SK-N-SH (cell line): ENCODE results near the gene LPCAT1. TPM values are rescaled to one million over a fixed set of nuclear protein-coding genes. Genes with fewer than 3 reads are reported as not detected.

Experiments used
- CTCF ChIA-PET: fragments of 300-600, 350-600 bp; formaldehyde crosslinking; extraction: SDS; loops from one replicate; lab custom pipeline; 2021; lab: Yijun Ruan, JAX
- POLR2A ChIA-PET: fragments of 350-600 bp; sonication (Branson Sonifier 250); formaldehyde crosslinking; extraction: SDS; loops from one replicate; lab custom pipeline; 2020; ENCODE audit warnings: antibody characterized with exemption, inconsistent platforms; lab: Yijun Ruan, JAX
- DNase-seq: peaks from one replicate; pipeline ENCODE4 v3.0.0; 2012
- H2AFZ ChIP-seq: fragments of 200-600 bp; sonication (generic); 2 replicates; pipeline ENCODE4 v1.8.1; 2016; ENCODE audit warnings: antibody characterized with exemption, mild to moderate bottlenecking, low read depth
- H3F3A ChIP-seq: fragments of 200-600 bp; sonication (generic); replicated peaks from 2 replicates; pipeline ENCODE3; 2016; ENCODE audit warnings: antibody characterized with exemption, mild to moderate bottlenecking; ENCODE audit not compliant: insufficient read depth
- H3K27ac ChIP-seq, 2 experiments: fragments of 200-500 bp in 1 of 2; fragments of 200-600 bp in 1 of 2; sonication (Bioruptor generic) in 1 of 2; sonication (generic), shearing (Covaris generic) in 1 of 2; 2 replicates each; pipeline versions ENCODE4 v1.5.1 to v1.6.1; 2014 to 2016; ENCODE audit warnings: low read depth in 2 of 2, inconsistent platforms in 1 of 2, low read length in 1 of 2, mild to moderate bottlenecking in 1 of 2, mixed read lengths in 1 of 2
- H3K27me3 ChIP-seq: fragments of 200-600 bp; sonication (generic), shearing (Covaris generic); 2 replicates; pipeline ENCODE4 v1.6.1; 2016; ENCODE audit warnings: mixed run types; ENCODE audit not compliant: insufficient read depth
- H3K36me3 ChIP-seq, 2 experiments: fragments of 200-500 bp in 1 of 2; fragments of 200-600 bp in 1 of 2; sonication (Bioruptor generic) in 1 of 2; sonication (generic) in 1 of 2; replicated peaks in 1 of 2; 2 replicates each; pipeline versions ENCODE3 to v1.5.1; 2014 to 2016; ENCODE audit warnings: low read length in 1 of 2, mild to moderate bottlenecking in 1 of 2; ENCODE audit not compliant: insufficient read depth in 2 of 2, control insufficient read depth in 1 of 2
- H3K4me1 ChIP-seq, 2 experiments: fragments of 200-500 bp in 1 of 2; fragments of 200-600 bp in 1 of 2; sonication (Bioruptor generic) in 1 of 2; sonication (generic), shearing (Covaris generic) in 1 of 2; 2 replicates each; pipeline versions ENCODE4 v1.5.1 to v1.6.1; 2014 to 2016; ENCODE audit warnings: low read depth in 1 of 2, low read length in 1 of 2, mixed run types in 1 of 2; ENCODE audit not compliant: insufficient read depth in 2 of 2, control insufficient read depth in 1 of 2
- H3K4me2 ChIP-seq: fragments of 200-600 bp; sonication (generic), shearing (Covaris generic); 2 replicates; pipeline ENCODE4 v1.6.1; 2017; ENCODE audit warnings: mixed run types
- H3K4me3 ChIP-seq, 2 experiments: fragments of 200-500 bp in 1 of 2; fragments of 200-600 bp in 1 of 2; sonication (Bioruptor generic) in 1 of 2; sonication (generic), shearing (Covaris generic) in 1 of 2; 2 replicates each; pipeline versions ENCODE4 v1.5.1 to v1.8.1; 2014 to 2016; ENCODE audit warnings: low read depth in 2 of 2, inconsistent platforms in 1 of 2, low read length in 1 of 2, mild to moderate bottlenecking in 1 of 2, mixed read lengths in 1 of 2, moderate library complexity in 1 of 2
- H3K79me2 ChIP-seq: fragments of 200-600 bp; sonication (generic); 2 replicates; pipeline ENCODE4 v1.8.1; 2017; ENCODE audit warnings: mild to moderate bottlenecking; ENCODE audit not compliant: insufficient read depth
- H3K9ac ChIP-seq: fragments of 200-600 bp; sonication (generic); 2 replicates; pipeline ENCODE4 v1.6.1; 2017; ENCODE audit warnings: mixed run types
- H3K9me2 ChIP-seq: fragments of 200-600 bp; sonication (generic); 2 replicates; pipeline ENCODE4 v1.6.1; 2017; ENCODE audit warnings: mixed run types
- H3K9me3 ChIP-seq: fragments of 200-600 bp; sonication (generic); 2 replicates; pipeline ENCODE4 v1.6.1; 2017; ENCODE audit warnings: mixed run types, mild to moderate bottlenecking, moderate library complexity
- H4K20me1 ChIP-seq: fragments of 200-600 bp; sonication (generic); 2 replicates; pipeline ENCODE4 v1.6.1; 2017; ENCODE audit warnings: mild to moderate bottlenecking, mixed run types; ENCODE audit not compliant: insufficient read depth
- CTCF ChIP-seq: fragments of 200-600 bp; sonication (generic); IDR thresholded peaks from 2 replicates; pipeline ENCODE4 v1.6.1; 2017; ENCODE audit warnings: antibody characterized with exemption, mild to moderate bottlenecking, moderate library complexity
- EZH2phosphoT487 ChIP-seq: fragments of 200-600 bp; sonication (generic); IDR thresholded peaks from 2 replicates; pipeline ENCODE4 v1.6.1; 2017; ENCODE audit warnings: low read depth, mixed run types, mild to moderate bottlenecking, antibody characterized with exemption, moderate library complexity, borderline replicate concordance
- FOXJ3 ChIP-seq: sonication (generic); formaldehyde crosslinking; IDR thresholded peaks from 2 replicates; pipeline ENCODE4 v1.5.1; 2020; ENCODE audit warnings: mild to moderate bottlenecking, missing genetic modification reagents
- GABPA ChIP-seq: IDR thresholded peaks from 2 replicates; pipeline ENCODE4 v1.4.0; 2012; ENCODE audit warnings: low read depth, mild to moderate bottlenecking
- GATA2 ChIP-seq: sonication (generic); formaldehyde crosslinking; IDR thresholded peaks from 2 replicates; pipeline ENCODE4 v1.5.0; 2020; ENCODE audit warnings: mild to moderate bottlenecking, missing genetic modification reagents
- IRF3 ChIP-seq: fragments of 150-350 bp; IDR thresholded peaks from 2 replicates; pipeline ENCODE4 v1.6.1; 2016; ENCODE audit warnings: mild to moderate bottlenecking, low read depth, low read length
- MAX ChIP-seq: IDR thresholded peaks from 2 replicates; pipeline ENCODE4 v1.4.0; 2012; ENCODE audit warnings: low read depth
- MEF2A ChIP-seq: IDR thresholded peaks from 2 replicates; pipeline ENCODE4 v1.4.0; 2012; ENCODE audit warnings: low read depth, borderline replicate concordance
- MXI1 ChIP-seq: IDR thresholded peaks from 2 replicates; pipeline ENCODE4 v1.6.1; 2012; ENCODE audit warnings: mild to moderate bottlenecking, low read depth, low read length, improper control_type of control experiment
- NFIC ChIP-seq: IDR thresholded peaks from 2 replicates; pipeline ENCODE4 v1.4.0; 2012; ENCODE audit warnings: borderline replicate concordance
- PBX3 ChIP-seq: IDR thresholded peaks from 2 replicates; pipeline ENCODE4; 2012
- RFX5 ChIP-seq: IDR thresholded peaks from 2 replicates; pipeline ENCODE4 v1.6.1; 2012; ENCODE audit warnings: mild to moderate bottlenecking, improper control_type of control experiment, low read length
- SMC3 ChIP-seq: IDR thresholded peaks from 2 replicates; pipeline ENCODE4 v1.6.1; 2012; ENCODE audit warnings: low read depth, low read length, improper control_type of control experiment
- TEAD4 ChIP-seq: IDR thresholded peaks from 2 replicates; pipeline ENCODE4 v1.4.0; 2012; ENCODE audit warnings: mild to moderate bottlenecking, borderline replicate concordance; ENCODE audit not compliant: insufficient read depth
- USF1 ChIP-seq: IDR thresholded peaks from 2 replicates; pipeline ENCODE4 v1.4.0; 2012; ENCODE audit warnings: low read depth, borderline replicate concordance
- USF2 ChIP-seq: fragments of 150-350 bp; IDR thresholded peaks from 2 replicates; pipeline ENCODE4 v1.6.1; 2017; ENCODE audit warnings: antibody characterized with exemption, low read length, low read depth, borderline replicate concordance
- ZBTB33 ChIP-seq: IDR thresholded peaks from 2 replicates; pipeline ENCODE4 v1.4.0; 2012; ENCODE audit warnings: low read depth, borderline replicate concordance
- WGBS: methylation state at CpG from one replicate; pipeline ENCODE4 v1.1.6; 2017; ENCODE audit warnings: low lambda C conversion rate; 5-methylcytosine and 5-hydroxymethylcytosine counted together
- polyA plus RNA-seq, 3 experiments: library from polyadenylated mRNA; depleted of rRNA; stranded (reverse); fragments of >200 nt; gene quantifications; 2 replicates each; pipeline ENCODE4 v1.2.3, GENCODE V29; 2012

LPCAT1 gene
- polyA plus RNA-seq, 1 of the 3 experiments (the other 2 are of a cell fraction), result 42.3 TPM

GRCh38 chr5:1510151-1510561 lies 13.6 kb downstream of the LPCAT1 start:
- POLR2A ChIA-PET, result no interaction called here
- no peaks in the 10 kb centered on the region for H3K27me3 ChIP-seq
- no peak overlapping the region for H3K9ac ChIP-seq
- H3K4me2 ChIP-seq, result no peak overlapping the region
- H3K27ac ChIP-seq, result no peak overlapping the region
- TF ChIP-seq CTCF (no peak), RFX5 (no peak), USF2 (no peak), ZBTB33 (no peak), USF1 (no peak), FOXJ3 (CRISPR knock-in tag) (no peak), MEF2A (no peak), GABPA (no peak), TEAD4 (no peak), IRF3 (no peak), PBX3 (no peak), MXI1 (no peak), SMC3 (no peak), GATA2 (CRISPR knock-in tag) (no peak), MAX (no peak), NFIC (no peak), EZH2phosphoT487 (no peak)
- DNase-seq, result no peak
- no peak overlapping the region for H3K4me3 ChIP-seq
- no peak overlapping the region for H2AFZ ChIP-seq
- H3F3A ChIP-seq, result no peaks in the 10 kb centered on the region
- CTCF ChIA-PET, result no interaction called here
- no peaks in the 10 kb centered on the region for H3K9me2 ChIP-seq
- peaks cover 91% of the 10 kb centered on the region for H4K20me1 ChIP-seq
- H3K9me3 ChIP-seq, result no peaks in the 10 kb centered on the region
- no peaks in the 10 kb centered on the region for H3K4me1 ChIP-seq
- WGBS, result 94% methylated on average over 18 of the region's 18 CpGs
- peaks cover 74% of the 10 kb centered on the region for H3K79me2 ChIP-seq
- H3K36me3 ChIP-seq, result peaks cover 0 to 33% of the 10 kb centered on the region in 2 experiments
